Adrenal gland (tissue), 19 donors: ENCODE data around the gene C1QL1. TPM values are rescaled to one million over a fixed set of nuclear protein-coding genes. Genes with fewer than 3 reads are reported as not detected.

Experiments
- DNase-seq, 7 donors: peaks; one replicate each; pipeline ENCODE4 v3.0.0-alpha.2; 2019 to 2020
- H3K27ac ChIP-seq, 5 donors: fragments of 200-600 bp; sonication (generic) in 4 of 5; 1 replicate in 3 of 5; 2 replicates in 2 of 5; pipeline versions ENCODE4 v1.5.1 to v1.8.0; 2016 to 2020; ENCODE audit warnings: mild to moderate bottlenecking in 1 of 5
- H3K27me3 ChIP-seq: fragments of 200-600 bp; 2 replicates; pipeline ENCODE4 v1.8.0; 2021
- H3K36me3 ChIP-seq, 2 donors: fragments of 200-600 bp; replicated peaks in 1 of 2; 1 replicate in 1 of 2; 2 replicates in 1 of 2; pipeline versions ENCODE4 v1.5.1 to v1.8.0; 2018 to 2022
- H3K4me1 ChIP-seq, 2 donors: fragments of 200-600 bp; replicated peaks in 1 of 2; 1 replicate in 1 of 2; 2 replicates in 1 of 2; pipeline versions ENCODE4 v1.5.1 to v1.8.0; 2018 to 2021
- H3K4me3 ChIP-seq, 4 donors: fragments of 200-600 bp; sonication (generic) in 3 of 4; one replicate each; pipeline ENCODE4 v1.5.1; 2016 to 2018
- H3K9me3 ChIP-seq, 3 donors: fragments of 200-600 bp; sonication (generic) in 1 of 3; replicated peaks in 1 of 3; 1 replicate in 2 of 3; 2 replicates in 1 of 3; pipeline versions ENCODE4 v1.5.1 to v1.8.0; 2016 to 2021
- POLR2A ChIP-seq, 2 donors: fragments of 450-650 bp; IDR thresholded peaks; one replicate each; pipeline ENCODE4 v1.6.1; 2017; ENCODE audit warnings: antibody characterized with exemption in 2 of 2, mild to moderate bottlenecking in 2 of 2, moderate library complexity in 1 of 2
- WGBS, 4 donors: extraction: QIAGEN DNeasy Blood & Tissue Kit in 2 of 4; methylation state at CpG; one replicate each; pipeline versions ENCODE4 v1.1.5 to v1.1.7; 2013 to 2017; 5-methylcytosine and 5-hydroxymethylcytosine counted together
- intact Hi-C, 2 donors: fragments of 100-400 bp; cut with DNase I; formaldehyde crosslinking; loops; one replicate each; pipeline versions ENCODE4 v1.14.1 to v1.15.0; 2022 to 2023
- long read RNA-seq, 10 donors: library from polyadenylated mRNA in 3 of 10; unstranded in 2 of 10; stranded (forward) in 1 of 10; transcript quantifications; one replicate each; pipeline ENCODE4 v2.0.0 and lab custom pipeline, GENCODE V29; 2021 to 2026
- polyA plus RNA-seq, 3 donors: library from polyadenylated mRNA; stranded (reverse); fragments of 200-250 nt in 2 of 3; fragments of 350-450 nt in 1 of 3; fragmentation: Illumina TruSeq in 1 of 3; extraction: RNeasy Lipid Tissue Mini Kit (QIAGEN cat#74804) in 1 of 3; gene quantifications; one replicate each; pipeline ENCODE4 v1.2.3, GENCODE V29; 2013 to 2014
- total RNA-seq, 9 donors: library from RNA; depleted of rRNA in 4 of 9; stranded (reverse); fragments of >200 nt in 4 of 9; fragments of 120-200 nt in 1 of 9; fragmentation: NEBNext Ultra II Directional in 1 of 9; extraction: Animal tissue kit (Norgen Biotek cat#: 25700) in 1 of 9; gene quantifications; one replicate each; pipeline versions ENCODE4 v1.1.0 to v1.2.4, GENCODE V29; 2013 to 2023
- TF ChIP-seq, protein P1 (sequence below), 6 experiments: fragments of 450-650 bp in 4 of 6; fragments of 200-600 bp in 2 of 6; sonication (generic) in 1 of 6; IDR thresholded peaks; 1 replicate in 5 of 6; 2 replicates in 1 of 6; pipeline versions ENCODE4 v1.5.1 to v1.8.0; 2016 to 2021; ENCODE audit warnings: antibody characterized with exemption in 6 of 6, mild to moderate bottlenecking in 2 of 6, moderate library complexity in 1 of 6
- donor health status: healthy with polysubstance abuse.
- donor health status: Bipolar disorder and iron deficiency.
- donor health status: DM: yes; HTN: yes; CAD: no.
- donor health status: DM: no; HTN: no; CAD: no.
- donor health status: DM: no; HTN: no; CAD: no.
- donor health status: DM: yes; HTN: yes; CAD: no.

Gene C1QL1
- total RNA-seq (1 to 10 TPM in 3 of 9 donors, under 1 TPM in 2, not detected in 4; 0.55 to 1.5 (median 1.3) TPM), polyA plus RNA-seq (1 to 10 TPM in 1 of 3 donors, under 1 TPM in 2; 0.27 to 3.3 (median 0.88) TPM)
- long read RNA-seq, donor 1, partial matches to known transcripts, result 0 of 1 reads
- long read RNA-seq, donor 1, other reads (novel, unspliced or antisense), result 0 of 1 reads
- long read RNA-seq, donor 2, result 0 reads
- long read RNA-seq, donor 3, result 0 reads
- long read RNA-seq, donor 4, result 0 reads
- long read RNA-seq, donor 5, partial matches to known transcripts, result 0 of 1 reads
- long read RNA-seq, donor 5, other reads (novel, unspliced or antisense), result 0 of 1 reads
- long read RNA-seq, donor 6, result 0 reads
- long read RNA-seq, donor 7, partial matches to known transcripts, result 0 of 2 reads
- long read RNA-seq, donor 7, other reads (novel, unspliced or antisense), result 0 of 2 reads
- long read RNA-seq, donor 8, partial matches to known transcripts, result 0 of 1 reads
- long read RNA-seq, donor 8, other reads (novel, unspliced or antisense), result 0 of 1 reads
- long read RNA-seq, donor 9, result 0 reads
- long read RNA-seq, donor 10, transcript C1QL1-201 (2 exons, 1,295 nt), result major isoform, 5 of 5 reads
- long read RNA-seq, donor 10, partial matches to known transcripts, result 0 of 5 reads
- long read RNA-seq, donor 10, other reads (novel, unspliced or antisense), result 0 of 5 reads

DNA sequence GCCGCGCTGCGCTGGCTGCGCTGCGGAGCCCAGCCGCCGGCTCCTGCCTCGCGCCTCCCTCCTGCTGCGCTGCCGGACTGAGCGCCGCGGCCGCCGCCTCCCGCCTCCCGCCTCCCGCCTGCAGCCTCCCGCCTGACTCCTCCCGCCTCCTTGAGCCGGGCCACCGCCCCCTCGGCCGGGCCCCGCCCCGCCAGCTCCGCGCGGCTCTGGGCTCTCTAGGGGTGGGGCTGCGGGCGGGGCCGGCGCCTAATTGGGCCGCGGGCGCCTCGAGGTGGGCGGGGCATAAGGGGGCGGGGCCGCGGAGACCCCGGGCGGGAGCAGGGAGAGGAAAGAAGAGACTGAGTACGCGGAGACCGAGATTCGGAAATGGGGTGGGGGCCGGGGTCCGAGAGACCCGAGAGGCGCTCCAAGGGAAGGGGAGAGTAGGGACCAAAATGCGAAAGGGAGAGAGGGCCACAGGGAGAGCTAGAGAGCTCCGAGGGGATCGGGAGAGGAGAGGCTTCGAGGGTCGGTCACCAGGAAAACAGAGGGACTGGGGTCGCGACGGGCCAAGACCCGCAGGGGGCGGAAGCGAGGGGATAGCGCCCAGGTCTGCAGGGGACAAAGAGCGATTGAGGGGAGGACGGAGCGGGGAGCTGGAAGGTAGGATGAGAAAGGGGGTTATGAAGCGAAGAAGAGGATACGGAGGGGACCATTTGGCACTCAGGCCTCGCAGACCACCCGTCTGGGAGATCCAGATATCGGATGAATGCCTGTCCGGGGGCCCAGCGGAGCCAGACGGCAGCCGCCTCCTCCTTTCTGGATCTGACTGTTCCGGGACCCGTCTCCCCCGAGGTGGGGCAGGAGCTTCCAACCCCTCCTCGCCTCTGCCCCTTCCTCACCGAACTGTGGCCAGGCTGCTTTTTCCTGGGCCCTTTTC is at the start of gene C1QL1:
C1QL1 (minus strand) TSS at position 79 of the 919 bp plus-strand sequence. CDS start 255 bp downstream, outside the sequence.
- H3K27me3 ChIP-seq, result peaks cover 56% of the 10 kb centered on the region
- H3K4me1 ChIP-seq, result peaks cover 0 to 19% of the 10 kb centered on the region in 2 donors
- DNase-seq, result peak; percentile 82 to 93 (median 89)
- H3K9me3 ChIP-seq, result no peaks in the 10 kb centered on the region
- TF ChIP-seq, protein P1, sequence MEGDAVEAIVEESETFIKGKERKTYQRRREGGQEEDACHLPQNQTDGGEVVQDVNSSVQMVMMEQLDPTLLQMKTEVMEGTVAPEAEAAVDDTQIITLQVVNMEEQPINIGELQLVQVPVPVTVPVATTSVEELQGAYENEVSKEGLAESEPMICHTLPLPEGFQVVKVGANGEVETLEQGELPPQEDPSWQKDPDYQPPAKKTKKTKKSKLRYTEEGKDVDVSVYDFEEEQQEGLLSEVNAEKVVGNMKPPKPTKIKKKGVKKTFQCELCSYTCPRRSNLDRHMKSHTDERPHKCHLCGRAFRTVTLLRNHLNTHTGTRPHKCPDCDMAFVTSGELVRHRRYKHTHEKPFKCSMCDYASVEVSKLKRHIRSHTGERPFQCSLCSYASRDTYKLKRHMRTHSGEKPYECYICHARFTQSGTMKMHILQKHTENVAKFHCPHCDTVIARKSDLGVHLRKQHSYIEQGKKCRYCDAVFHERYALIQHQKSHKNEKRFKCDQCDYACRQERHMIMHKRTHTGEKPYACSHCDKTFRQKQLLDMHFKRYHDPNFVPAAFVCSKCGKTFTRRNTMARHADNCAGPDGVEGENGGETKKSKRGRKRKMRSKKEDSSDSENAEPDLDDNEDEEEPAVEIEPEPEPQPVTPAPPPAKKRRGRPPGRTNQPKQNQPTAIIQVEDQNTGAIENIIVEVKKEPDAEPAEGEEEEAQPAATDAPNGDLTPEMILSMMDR (IDR thresholded peaks at IDR 0.05), result no peak
- intact Hi-C loops, result no loop called here
- WGBS, 4 donors, result 7 to 18% (median 8%) methylated on average over 34 to 80 of the region's 81 CpGs
- H3K4me3 ChIP-seq, result peak within 1 kb of the TSS in 1 of 4 donors; percentile 56
- H3K27ac ChIP-seq, result no peak within 1 kb of the TSS
- no peaks in the 10 kb centered on the region for H3K36me3 ChIP-seq

DNA sequence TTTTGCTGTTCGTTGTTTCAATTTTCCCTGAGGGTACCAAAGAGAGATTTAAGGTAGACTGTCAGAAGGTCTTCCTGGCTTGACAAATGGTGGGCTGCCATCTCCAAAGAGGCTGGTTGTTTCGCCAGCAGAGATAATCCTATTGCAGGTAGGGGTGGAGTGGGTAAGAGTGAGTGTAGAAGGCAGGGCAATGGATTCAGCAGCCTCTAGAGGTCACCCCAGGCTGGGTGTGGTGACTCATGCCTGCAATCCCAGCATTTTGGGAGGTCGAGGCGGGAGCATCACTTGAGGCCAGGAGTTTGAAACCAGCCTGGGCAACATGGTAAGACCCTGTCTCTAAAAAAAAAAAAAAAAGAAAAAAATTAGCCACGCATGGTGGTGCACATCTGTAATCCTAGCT is 48.7 kb upstream of the C1QL1 start:
- DNase-seq, result peak in 2 of 7 donors; percentile 40 to 43
- TF ChIP-seq POLR2A (IDR thresholded peaks at IDR 0.05), result no peak
- TF ChIP-seq, protein P1 (IDR thresholded peaks at IDR 0.05), result peak in 2 of 6 experiments; percentile 16 to 19
- Histone ChIP-seq H3K27ac (no peak overlapping the region), H3K4me3 (no peak overlapping the region), H3K27me3 (no peaks in the 10 kb centered on the region), H3K4me1 (peaks cover 20 to 32% of the 10 kb centered on the region in 2 donors), H3K36me3 (no peaks in the 10 kb centered on the region), H3K9me3 (no peaks in the 10 kb centered on the region)
- intact Hi-C loops, result loop anchor here in 1 of 2 donors (10.0 kb wide), 1 partner anchor 242 kb away; no protein-coding TSS in a partner anchor
- WGBS, 4 donors, result 62 to 68% (median 65%) methylated on average over 5 of the region's 5 CpGs

DNA sequence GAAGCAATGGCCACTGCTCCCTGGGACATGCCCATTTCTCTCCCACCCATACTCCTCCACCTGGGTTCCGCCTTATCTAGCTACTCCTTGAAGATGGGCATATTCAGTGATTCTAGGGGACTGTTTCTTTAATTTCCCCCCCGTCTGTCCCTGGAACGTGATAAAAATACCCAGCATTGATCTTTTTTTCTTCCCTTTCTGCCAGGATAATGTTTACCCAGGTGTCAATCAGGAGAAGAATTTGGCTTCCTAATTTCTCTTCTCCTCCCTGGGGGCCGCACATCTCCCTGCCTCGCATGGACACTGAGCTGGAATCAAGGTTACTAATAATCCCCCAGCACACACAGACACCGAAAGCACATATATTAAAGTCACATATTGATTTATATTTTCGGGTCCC is 48.1 kb upstream of the C1QL1 start:
- Histone ChIP-seq H3K27ac (no peak overlapping the region), H3K27me3 (no peaks in the 10 kb centered on the region), H3K4me1 (peaks cover 14 to 26% of the 10 kb centered on the region in 2 donors), H3K4me3 (no peak overlapping the region), H3K36me3 (no peaks in the 10 kb centered on the region), H3K9me3 (no peaks in the 10 kb centered on the region)
- TF ChIP-seq, protein P1 (IDR thresholded peaks at IDR 0.05), result no peak
- no peak for TF ChIP-seq POLR2A (IDR thresholded peaks at IDR 0.05)
- intact Hi-C loops, result loop anchor here in 1 of 2 donors (10.0 kb wide), 1 partner anchor 241 kb away; no protein-coding TSS in a partner anchor
- no peak for DNase-seq
- 64 to 74% (median 70%) methylated on average over 7 of the region's 7 CpGs for WGBS, 4 donors
